Measurements from ENCODE around the gene MED15.
A peak's percentile ranks its signal among the peaks of the same experiment; 100 is the strongest.

The MED15 gene

DNA sequence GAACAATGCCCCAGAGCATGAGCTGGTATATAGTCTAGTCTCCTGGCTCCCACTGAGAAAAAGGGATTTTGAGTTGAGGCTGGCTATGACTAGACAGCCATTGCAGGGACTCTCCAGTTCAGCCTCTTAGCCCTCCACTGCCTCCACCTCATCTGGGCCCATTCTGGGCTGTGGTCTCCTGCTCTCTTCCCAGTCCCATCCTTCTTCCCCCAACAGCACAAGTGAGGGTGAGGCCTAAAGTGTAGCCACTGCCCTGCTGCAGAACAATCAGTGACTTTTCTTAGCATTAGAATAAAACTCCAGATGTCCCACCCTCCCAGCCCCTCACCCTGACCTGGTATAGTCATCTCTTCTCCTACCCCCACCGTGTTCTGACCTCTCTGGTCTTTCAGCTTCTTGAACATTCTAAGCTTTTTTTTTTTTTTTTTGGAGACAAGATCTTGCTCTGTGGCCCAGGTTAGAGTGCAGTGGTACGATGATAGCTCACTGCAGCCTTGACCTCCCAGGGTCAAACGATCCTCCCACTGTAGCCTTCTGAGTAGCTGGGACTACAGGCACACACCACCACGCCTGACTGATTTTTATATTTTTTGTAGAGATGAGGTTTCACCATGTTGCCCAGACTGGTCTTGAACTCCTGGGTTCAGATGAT is 4.3 kb downstream of the MED15 start:
- no peak for DNase-seq

DNA sequence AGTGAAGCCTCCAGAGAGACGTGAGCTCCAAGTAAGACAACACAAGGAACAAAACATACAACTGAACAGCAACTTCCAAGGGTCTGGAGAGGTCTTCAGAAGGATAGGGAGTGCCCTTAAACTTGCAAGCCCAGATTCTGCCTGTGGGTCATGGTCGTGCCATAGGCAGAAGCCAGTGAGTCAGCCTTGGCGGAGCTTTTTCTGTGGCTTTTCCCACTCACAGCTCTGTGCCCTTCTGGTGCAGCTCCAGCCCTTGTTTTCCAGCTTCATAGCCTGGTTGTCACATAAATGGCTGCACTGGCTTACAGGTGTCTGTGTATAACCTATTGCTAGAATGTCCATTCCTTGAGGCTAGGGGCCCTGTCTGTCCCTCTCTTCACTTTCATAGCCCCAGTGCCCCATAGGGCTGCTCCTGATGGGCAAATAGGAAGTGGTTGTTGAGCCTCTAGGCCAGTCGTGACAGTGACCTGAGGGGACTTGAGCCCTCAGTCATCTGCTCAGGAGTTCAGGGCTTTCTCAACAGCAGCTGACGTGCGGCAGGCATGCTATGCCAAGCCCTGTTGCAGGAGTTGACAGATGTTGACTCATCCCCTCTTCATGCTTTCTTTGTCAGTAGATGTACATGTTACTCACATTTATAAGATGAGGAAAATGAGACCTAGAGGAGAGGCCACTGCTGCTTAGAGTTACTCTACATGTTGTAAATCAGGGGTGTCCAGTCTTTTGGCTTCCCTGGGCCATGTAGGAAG is 7.4 kb downstream of the MED15 start:
- DNase-seq, result no peak

DNA sequence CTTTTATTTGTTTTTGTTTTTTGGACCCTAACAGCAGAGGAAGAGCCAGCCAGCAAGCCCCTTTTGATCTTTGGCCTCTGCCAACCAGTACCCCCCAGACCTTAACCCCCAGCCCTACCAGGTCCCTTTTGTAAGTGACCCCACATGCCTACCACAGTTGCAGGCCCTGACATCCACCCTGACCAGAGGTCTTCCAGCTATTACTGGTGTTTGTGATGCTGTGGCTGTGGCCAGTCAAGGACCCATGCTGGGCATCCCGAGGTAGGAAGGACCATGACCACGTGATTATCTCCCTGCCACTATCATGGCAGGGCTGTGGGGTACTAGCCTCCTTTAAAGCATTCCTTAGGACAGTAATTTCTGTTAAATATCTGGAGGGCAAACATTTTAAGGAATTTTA is 9.0 kb downstream of the MED15 start:
- DNase-seq, result no peak

DNA sequence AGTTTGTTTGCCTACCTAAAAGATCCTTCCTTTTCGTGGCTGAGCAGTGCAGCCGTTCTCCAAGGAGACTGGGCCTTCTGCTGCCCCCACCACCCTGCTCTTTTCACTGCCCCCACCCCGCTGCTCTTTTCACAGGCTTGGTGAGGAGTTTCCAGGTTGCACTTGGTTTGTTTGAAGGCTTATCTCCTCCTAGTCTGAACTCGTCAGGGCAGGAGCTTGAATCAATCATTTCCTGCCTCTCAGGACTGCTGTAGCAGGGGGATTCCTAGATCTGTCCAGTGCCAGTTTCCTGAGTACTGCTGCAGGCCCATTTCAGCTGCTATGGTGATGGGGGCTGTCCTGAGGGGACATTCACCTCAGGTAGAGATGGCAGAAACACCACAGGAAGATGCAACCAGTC is 10.0 kb downstream of the MED15 start:
- DNase-seq, result no peak

DNA sequence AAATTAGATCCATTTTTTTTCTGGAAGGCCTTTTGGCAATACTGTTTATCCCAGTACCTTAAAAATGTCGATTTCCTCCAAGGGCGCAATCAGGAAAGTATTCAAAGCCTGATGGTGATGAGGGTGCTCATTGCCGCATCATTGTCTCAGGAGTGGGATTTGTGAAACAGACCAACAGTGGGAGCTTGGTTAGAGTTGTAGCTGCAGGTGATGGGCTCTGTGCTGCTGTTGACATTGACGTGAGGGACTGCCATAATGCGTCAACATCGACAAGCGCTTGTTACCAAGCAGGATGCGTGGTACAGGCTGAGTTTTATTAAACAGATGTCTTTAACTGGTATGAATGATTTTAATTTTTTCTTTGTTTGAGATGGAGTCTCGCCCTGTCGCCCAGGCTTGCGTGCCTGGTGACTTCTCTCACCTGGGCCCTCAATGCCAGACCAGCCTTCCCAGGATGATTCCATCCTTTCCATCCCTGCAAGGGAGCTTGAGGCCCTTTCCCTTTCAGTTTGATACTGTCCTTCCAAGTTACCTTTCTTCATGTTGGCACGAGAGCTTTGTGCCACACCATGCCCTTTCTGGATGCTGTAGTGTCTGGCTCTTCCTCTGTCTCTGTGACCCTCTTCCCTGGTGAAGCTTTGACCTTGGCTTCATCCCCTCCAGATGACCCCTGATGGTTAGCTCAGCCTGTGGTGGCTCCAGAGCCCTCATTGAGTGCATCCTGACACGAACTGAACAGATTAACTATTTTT is 10.6 kb downstream of the MED15 start:
- no peak for DNase-seq

DNA sequence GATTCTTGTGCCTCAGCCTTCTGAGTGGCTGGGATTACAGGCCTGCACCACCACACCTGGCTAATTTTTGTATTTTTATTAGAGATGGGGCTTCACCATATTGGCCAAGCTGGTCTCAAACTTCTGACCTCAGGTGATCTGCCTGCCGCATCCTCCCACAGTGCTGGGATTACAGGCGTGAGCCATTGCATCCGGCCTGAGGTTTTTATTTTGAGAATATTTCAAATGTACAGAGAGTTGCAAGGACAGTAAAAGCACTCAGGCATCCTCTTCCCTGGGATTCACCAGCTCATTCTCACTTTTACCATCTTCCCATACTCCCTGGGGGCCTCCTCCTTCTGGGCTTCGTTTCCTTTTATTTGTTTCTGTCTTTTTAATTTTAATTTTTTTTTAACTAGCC is 12.1 kb downstream of the MED15 start:
- no peak for DNase-seq

DNA sequence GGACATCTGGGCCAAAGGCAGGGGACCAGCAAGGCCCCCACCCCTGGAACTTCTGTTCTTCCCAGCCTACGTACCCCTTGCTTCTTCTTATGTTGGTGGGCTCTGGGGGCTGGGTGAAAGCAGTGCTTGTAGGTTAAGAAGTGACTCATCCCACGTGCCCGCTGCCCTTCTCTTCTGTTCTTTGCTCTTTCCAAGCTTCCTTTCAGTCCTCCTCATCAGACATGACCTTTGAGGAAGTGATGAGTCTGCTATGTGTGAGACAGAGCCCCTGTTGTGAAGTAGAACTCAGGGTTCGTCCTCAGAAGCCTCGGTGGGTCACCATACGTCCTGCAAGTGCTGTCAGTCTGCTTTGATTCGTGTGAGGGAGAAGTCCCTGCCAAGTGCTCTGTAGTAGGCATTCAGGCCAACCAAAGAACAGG is 12.7 kb downstream of the MED15 start:
- peak; percentile 36 for DNase-seq

DNA sequence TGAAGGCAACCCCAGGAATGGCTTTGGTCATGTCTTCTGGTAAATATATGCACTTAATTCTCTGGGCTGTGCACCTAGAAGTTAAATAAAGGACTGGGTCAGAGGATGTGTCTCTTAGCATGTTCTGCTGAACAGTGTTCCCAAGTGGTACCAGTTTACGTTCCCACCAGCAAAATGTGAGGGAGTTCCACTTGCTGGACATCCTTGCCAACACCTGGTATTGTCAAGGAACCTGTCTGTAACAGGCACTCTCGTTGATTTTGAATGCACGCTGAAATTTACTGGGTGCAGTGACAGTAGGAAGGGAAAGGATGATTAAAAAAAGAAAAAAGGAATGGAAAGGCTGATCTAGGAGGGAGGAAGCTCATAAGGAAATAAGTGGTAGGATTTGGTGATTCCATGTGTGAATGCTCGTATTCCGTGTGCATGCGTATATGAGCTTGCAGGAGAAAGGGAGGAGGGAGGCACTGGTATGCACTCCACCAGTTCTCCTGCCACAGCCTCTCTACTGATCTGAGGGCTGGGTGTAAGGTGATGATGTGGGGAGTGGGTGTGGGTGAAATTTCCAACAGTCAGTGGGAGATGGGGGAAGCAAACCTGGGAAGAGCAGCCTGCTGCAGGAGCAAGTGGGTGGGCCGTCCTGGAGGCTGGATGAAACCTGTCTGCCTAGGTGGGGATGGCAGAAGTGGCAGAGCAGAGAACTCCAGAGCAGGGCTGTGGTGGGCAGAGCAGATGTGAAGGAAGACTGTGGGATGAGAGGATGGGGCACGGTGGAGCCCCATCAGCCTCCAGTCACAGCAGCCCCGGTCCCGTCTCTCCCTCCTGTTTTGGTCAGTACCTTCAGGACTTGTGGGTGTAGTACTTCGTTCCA is 15.0 kb downstream of the MED15 start:
- DNase-seq, result no peak

DNA sequence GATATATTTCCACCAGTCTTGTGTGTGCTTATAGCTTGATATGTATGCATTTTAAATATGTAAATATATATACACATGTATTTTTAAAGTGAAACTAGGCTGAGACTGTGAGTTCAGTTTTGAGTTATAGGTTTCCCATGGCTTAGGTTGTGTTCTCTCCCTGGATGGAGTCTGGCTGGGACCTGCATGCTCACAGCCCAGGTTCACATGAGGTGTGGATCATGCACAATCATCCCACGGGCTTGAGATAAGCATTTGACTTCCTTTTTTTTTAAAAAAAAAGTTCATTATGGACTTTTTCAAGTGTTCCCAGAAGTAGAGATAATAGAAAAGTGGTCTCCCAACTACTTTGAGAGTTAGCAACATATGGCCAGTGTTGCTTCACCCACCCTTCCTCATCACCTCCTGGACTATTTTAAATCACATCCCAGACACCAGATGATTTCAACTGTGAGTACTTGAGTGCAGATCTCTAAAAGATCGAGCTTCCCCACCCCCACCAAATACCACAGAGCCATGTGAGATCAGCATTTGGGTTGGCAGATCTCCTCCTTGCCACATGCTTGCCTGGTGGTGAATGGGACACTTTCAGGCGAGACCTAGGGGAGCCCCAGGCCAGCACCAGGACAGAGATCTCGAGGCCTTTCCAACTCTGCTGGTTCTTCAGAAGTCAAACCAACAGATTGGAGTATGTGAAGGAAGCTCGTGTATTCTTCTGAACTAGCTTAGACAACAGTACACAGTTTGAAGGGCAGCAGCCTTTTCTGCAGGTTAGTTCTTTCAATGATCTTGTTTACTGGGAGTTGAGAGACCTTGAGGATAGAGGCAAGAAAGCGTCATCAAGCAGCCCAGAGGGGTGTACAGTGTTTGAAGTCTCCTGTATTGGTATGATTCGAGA is 15.9 kb downstream of the MED15 start:
- DNase-seq, result peak; percentile 52

DNA sequence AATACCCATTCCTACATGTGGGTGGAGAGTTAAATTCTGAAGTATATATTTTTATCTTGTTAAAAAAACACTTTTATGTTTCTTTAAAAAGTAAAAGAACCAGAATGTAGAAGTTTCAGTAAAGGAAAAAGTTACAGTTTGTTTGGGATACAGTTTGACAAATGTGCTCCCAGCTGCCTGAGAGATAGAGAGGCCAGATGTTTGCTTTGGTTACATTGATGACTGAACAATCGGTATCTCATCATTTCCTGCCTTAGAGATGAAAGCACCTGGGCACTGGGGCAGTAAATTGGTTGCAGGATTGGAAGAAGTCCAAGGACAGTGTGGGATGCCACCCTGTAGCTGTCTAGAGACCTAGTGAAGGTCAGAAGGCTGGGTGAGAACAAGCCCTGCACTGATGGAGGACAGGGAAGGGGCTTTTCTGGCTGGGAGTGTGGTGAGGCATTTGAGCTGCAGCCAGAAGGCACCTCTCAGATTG is 16.6 kb downstream of the MED15 start:
- DNase-seq, result peak; percentile 29

DNA sequence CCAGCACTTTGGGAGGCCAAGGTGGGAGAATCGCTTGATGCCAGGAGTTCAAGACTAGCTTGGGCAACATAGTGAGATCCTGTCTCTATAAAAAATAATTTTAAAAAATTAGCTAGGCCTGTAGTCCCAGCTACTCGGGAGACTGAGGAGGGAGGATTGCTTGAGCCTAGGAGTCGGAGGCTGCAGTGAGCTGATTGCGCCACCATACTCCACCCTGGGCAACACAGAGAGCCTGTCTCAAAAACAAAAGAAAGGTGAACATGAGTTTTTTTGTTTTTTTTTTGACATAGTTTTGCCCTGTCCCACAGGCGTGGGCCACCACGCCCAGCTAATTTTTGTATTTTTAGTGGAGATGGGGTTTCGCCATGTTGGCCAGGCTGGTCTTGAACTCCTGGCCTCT is 17.6 kb downstream of the MED15 start:
- DNase-seq, result no peak

DNA sequence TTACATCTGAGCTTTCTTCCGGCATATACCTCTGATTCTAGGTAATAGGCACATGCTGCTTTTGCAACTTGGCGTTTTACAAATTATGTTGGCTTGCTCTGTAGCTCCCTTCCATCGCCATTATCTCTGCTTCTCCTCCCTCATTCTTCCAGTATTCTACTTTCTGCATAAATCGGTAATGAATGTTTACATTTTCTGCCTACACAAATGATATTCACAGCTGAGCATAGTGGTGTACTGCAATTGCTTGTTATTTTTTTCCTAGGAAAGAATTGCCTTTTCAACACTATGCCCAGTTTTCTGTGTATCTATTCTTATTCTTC is 18.9 kb downstream of the MED15 start:
- no peak for DNase-seq

DNA sequence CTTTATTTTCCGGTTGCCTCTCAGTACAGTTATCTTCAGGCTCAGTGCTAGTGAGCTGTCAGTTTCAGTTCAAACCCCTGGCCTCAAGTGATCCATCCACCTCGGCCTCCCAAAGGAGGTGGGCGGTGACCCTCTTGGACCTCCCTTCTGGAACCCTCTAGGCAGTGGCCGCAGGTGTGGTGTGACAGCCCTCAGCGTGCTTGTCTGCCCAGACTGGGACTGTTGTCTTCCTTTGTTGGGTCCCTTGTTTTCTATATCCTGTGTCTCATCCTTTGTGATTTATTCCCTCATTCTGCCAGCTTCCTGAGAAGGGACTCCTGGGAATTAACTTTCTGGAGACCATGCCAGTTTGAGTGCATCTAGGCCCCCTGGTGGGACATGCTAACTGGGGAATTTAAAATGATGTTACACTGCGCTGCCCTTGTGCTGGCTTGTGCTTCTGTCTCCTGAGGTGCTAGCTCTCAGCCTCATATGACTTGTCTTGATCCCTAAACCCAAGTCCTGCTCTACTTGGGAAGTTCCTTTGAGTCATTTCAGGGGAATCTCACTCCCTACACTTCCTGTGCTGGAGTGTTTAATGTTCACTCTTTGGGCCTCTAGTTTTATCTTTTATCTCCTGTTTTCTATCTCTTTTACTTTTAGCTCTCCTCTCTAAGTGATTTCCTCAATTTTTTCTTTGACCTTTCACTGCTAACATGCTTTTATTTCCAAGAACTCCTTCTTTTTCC is 19.4 kb downstream of the MED15 start:
- no peak for DNase-seq

DNA sequence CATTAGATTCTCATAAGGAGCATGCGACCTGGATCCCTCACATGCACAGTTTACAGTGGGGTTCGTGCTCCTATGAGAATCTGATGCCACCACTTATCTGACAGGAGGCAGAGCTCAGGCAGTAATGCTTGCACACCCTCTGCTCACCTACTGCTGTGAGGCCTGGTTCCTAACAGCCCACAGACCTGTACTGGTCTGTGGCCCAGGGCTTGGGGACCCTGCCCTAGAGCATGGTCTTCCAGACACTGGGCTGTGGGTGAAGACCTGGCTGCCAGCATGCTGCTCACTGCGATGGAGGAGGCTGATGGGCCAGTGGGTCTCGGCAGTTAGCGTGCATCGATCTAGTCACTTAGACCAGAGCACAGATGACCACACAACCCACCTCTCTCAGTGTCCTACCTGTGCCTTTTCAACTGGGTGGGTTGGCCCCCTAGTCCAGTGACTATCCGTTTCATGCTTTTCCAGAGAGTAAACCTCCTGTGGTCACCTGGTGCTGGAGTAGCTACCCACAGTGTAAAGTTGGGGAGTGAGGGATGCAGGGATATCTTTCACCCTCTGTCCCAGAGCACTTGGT is 21.1 kb downstream of the MED15 start:
- no peak for DNase-seq

DNA sequence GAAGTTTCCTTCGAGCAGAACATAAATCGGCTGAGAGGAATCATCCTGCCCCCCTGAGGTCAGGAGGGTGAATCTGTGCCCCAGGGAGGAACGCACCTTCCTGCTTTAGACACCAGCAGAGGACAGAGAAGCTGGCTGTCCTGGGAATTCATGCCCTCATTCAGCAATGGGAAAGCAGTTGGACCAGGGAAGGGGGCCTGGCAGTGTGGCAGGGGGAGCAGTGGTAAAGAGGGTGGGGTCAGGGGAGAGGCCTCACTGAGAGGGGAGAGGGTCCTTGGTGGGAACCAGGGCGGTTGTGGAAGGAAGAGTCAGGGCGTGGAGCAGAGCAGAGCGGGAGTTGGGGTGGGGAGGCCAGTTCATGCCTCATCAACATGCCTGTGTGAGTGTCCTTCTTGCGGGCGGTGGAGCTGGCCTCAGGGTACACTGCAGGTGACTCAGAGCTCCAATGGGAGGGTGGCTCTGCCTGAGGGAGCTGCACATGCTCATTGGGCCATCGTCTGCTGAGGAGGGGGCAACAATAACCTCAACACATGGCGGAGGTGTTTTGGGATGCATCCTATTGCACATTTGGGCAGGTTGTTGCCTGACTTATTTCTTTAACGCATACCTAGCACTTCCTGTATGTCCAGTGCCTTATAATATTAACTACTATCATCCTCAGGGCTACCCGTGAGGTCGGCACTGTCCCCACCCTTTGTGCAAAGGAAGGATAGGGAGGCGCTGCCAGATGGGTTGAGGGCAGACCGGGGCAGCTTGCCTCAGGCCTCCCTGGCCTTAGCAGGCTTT is 23.2 kb downstream of the MED15 start:
- DNase-seq, result no peak

DNA sequence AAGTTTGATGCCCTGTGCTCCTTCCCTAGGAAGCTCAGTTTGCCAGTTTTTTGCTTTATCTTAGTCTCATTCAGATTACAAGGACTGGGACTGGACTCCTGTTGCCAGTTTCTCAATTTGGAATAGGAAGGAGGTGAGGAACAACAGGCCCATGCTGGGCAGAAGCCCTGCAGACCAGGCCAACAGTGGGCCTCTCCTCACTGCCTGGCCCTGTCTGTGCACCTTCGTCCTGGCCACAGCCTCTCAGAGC is 23.7 kb downstream of the MED15 start:
- DNase-seq, result no peak

DNA sequence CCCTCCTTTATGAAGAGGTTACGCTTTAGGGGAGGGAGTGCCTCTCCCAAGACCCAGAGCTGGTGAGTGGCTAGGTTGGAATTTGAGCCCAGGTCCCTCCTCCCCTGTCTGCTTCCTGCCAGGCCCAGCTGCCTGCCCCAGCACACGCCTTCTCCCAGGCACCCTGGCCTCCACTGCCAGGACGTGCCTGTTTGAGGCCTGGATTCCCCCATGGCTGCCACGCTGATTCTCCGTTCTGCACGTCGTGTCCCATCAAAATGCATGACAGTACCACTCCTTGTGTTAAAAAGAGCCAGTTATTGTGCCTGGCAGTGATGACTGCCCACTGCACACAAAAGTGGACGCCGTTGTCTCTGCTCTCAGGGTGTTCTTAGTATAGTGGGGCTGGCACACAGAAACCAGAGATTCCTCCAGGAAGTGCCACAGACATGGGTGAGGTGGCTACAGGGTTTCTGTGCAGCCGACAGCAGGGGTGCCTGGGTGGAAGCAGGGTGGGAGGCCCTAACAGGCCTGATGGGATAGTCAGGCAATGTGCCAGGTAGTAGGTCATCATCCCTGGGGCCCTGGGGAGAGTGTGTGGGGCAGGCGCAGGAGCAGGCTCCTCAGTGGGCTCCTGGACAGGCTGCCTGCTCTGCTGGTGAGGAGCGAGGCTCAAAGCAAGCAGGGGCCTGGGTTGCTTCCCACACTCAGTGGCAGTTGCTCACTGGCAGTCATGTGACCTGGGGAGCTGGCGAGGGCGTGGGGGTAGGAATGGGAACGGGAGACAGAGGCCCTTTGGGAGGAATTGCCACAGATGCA is 24.2 kb downstream of the MED15 start:
- DNase-seq, result peak; percentile 22

DNA sequence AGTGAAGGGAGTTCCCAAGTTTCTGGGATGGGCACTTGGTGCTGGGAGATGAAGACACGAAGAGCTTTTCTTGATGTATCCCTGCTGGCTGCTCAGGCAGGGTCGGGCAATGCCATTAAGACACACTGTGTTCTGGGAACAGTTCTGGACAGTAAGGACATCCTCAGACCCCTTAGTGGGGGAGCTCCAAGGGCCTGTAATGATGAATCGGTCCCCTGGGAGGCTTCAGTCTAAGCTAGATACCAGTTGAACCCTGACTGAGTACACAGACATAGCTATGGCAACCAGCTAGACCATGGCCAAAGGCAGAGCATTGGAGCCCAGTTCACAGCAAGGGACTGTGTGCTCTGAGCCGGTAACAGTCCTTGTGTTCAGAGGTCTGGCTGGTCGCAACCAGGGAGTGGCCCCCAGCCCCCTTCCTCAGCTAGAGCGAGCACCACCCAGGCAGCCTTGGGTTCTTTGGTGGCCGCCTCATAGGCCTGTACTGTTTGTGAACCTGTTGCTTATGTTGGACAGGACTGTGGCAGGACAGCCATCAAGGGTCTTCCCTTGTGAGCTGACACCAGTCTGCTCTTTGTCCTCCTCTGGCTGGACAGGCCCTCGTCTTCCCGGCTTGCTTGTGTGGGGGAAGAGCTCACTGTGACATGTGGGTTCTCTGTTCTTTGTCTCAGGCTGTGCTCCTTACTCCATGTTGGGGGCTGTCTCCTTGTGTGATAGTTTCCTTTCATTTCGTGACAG is 25.0 kb downstream of the MED15 start:
- no peak for DNase-seq

All from CD4-positive, alpha-beta T cell treated with Interleukin-6 for 4 hours (primary cell).